K562 (cell line): ENCODE data around the gene ZFP14. TPM values are rescaled to one million over a fixed set of nuclear protein-coding genes. Genes with fewer than 3 reads are reported as not detected.

Source experiments
- ATAC-seq: fragments of 200-7000 bp; cut with Tn5 transposase; 3 replicates; pipeline ENCODE4 v1.9.1; 2020; ENCODE audit warnings: moderate library complexity
- BruUV-seq: library from RNA; stranded (reverse); fragments of 400-500 nt; replicated peaks from 2 replicates; lab custom pipeline; 2021; lab: Mats Ljungman, UMichigan
- CTCF ChIA-PET: fragments of 300-600 bp; formaldehyde crosslinking; extraction: SDS; loops from one replicate; lab custom pipeline; 2021; ENCODE audit warnings: low intra/inter-chr PET ratio; lab: Yijun Ruan, JAX
- POLR2A ChIA-PET: fragments of 300-600, 350-650 bp; sonication (Branson Sonifier 250); formaldehyde crosslinking; extraction: SDS; loops from one replicate; lab custom pipeline; 2021; ENCODE audit warnings: antibody characterized with exemption, inconsistent platforms; lab: Yijun Ruan, JAX
- DNase-seq, 4 experiments: peaks; one replicate each; pipeline versions ENCODE4 v3.0.0 to v3.0.0-alpha.2; 2011 to 2018; ENCODE audit warnings: low spot score in 3 of 4, mixed read lengths in 3 of 4; ENCODE audit errors: extremely low read depth in 1 of 4
- FAIRE-seq: peaks from 2 replicates; lab custom pipeline; 2011; peaks lifted over from hg19 to GRCh38; lab: Jason Lieb, UNC
- H2AFZ ChIP-seq: 2 replicates; pipeline ENCODE4 v1.6.0; 2011; ENCODE audit warnings: low read depth, low read length, control low read depth, inconsistent platforms
- H3K27ac ChIP-seq: fragments of 200-600 bp; 3 replicates; pipeline ENCODE4 v1.8.0; 2011; ENCODE audit warnings: low read depth, mild to moderate bottlenecking, control low read depth, inconsistent platforms, low read length, moderate library complexity, mixed read lengths; ENCODE audit errors: extremely low read depth
- H3K27me3 ChIP-seq, 2 experiments: fragments of 300-600 bp in 1 of 2; 2 replicates in 1 of 2; 3 replicates in 1 of 2; pipeline versions ENCODE4 v1.6.0 to v1.8.0; 2011; ENCODE audit warnings: inconsistent platforms in 2 of 2, low read length in 2 of 2, mild to moderate bottlenecking in 1 of 2, mixed read lengths in 1 of 2, moderate library complexity in 1 of 2; ENCODE audit not compliant: control insufficient read depth in 2 of 2, insufficient read depth in 2 of 2
- H3K36me3 ChIP-seq: fragments of 300-600 bp; 3 replicates; pipeline ENCODE4 v1.8.0; 2011; ENCODE audit warnings: mild to moderate bottlenecking, low read length, inconsistent platforms; ENCODE audit not compliant: control insufficient read depth, insufficient read depth
- H3K4me1 ChIP-seq, 2 experiments: fragments of 200-600 bp in 1 of 2; replicated peaks in 1 of 2; 2 replicates in 1 of 2; 3 replicates in 1 of 2; pipeline versions ENCODE4 v1.5.1 to v1.8.0; 2011; ENCODE audit warnings: inconsistent platforms in 2 of 2, low read length in 2 of 2, mild to moderate bottlenecking in 1 of 2, mixed read lengths in 1 of 2, moderate library complexity in 1 of 2; ENCODE audit not compliant: control insufficient read depth in 2 of 2, insufficient read depth in 2 of 2
- H3K4me2 ChIP-seq: 2 replicates; pipeline ENCODE4 v1.6.1; 2011; ENCODE audit warnings: low read length, control low read depth, inconsistent platforms, mixed read lengths; ENCODE audit not compliant: insufficient read depth
- H3K4me3 ChIP-seq: fragments of 200-600 bp; sonication (generic), shearing (Covaris generic); 2 replicates; pipeline ENCODE4 v1.5.1; 2016; ENCODE audit warnings: control low read depth, inconsistent platforms
- H3K79me2 ChIP-seq: fragments of 200-600 bp; 3 replicates; pipeline ENCODE4 v1.8.0; 2011; ENCODE audit warnings: low read length, inconsistent platforms; ENCODE audit not compliant: control insufficient read depth, insufficient read depth
- H3K9ac ChIP-seq, 2 experiments: 2 replicates each; pipeline versions ENCODE4 v1.6.0 to v1.6.1; 2011; ENCODE audit warnings: low read depth in 2 of 2, low read length in 2 of 2, control low read depth in 1 of 2, inconsistent platforms in 1 of 2, mild to moderate bottlenecking in 1 of 2, mixed read lengths in 1 of 2; ENCODE audit not compliant: insufficient read depth in 1 of 2
- H3K9me1 ChIP-seq: one replicate; pipeline ENCODE4 v1.6.0; 2011; ENCODE audit warnings: inconsistent platforms, mild to moderate bottlenecking, low read length, moderate library complexity; ENCODE audit not compliant: control insufficient read depth, insufficient read depth
- H3K9me3 ChIP-seq: replicated peaks from 2 replicates; pipeline ENCODE4 v1.5.1; 2011; ENCODE audit warnings: low read depth, low read length, inconsistent platforms; ENCODE audit not compliant: control insufficient read depth, insufficient read depth
- H4K20me1 ChIP-seq: replicated peaks from 2 replicates; pipeline ENCODE4 v1.6.1; 2011; ENCODE audit warnings: low read length, inconsistent platforms, mixed read lengths; ENCODE audit not compliant: control insufficient read depth, insufficient read depth
- CBFA2T3 ChIP-seq: fragments of 450-650 bp; IDR thresholded peaks from 2 replicates; pipeline ENCODE4 v1.6.1; 2017
- FOXO4 ChIP-seq: fragments of 450-650 bp; formaldehyde crosslinking; IDR thresholded peaks from 2 replicates; pipeline ENCODE4 v1.4.0; 2020; ENCODE audit warnings: mild to moderate bottlenecking, moderate library complexity
- NCOR1 ChIP-seq: fragments of 450-650 bp; IDR thresholded peaks from 2 replicates; pipeline ENCODE4 v1.6.1; 2016; ENCODE audit warnings: mild to moderate bottlenecking, moderate library complexity
- NR4A1 ChIP-seq, 2 experiments: fragments of 250-450 bp in 1 of 2; fragments of 450-650 bp in 1 of 2; sonication (Bioruptor Pico) in 1 of 2; IDR thresholded peaks; 2 replicates each; pipeline versions ENCODE4 v1.4.0 to v1.6.1; 2016 to 2020; ENCODE audit warnings: mild to moderate bottlenecking in 2 of 2, missing compliant biosample characterization in 1 of 2, missing genetic modification characterization in 1 of 2, moderate library complexity in 1 of 2
- POLR3A ChIP-seq: IDR thresholded peaks from 2 replicates; pipeline ENCODE4 v1.6.1; 2011; ENCODE audit warnings: borderline replicate concordance, mild to moderate bottlenecking, moderate library complexity; ENCODE audit not compliant: insufficient read length, insufficient read depth; ENCODE audit errors: extremely low read depth
- PTBP1 ChIP-seq: fragments of 200-400 bp; formaldehyde crosslinking; IDR thresholded peaks from 2 replicates; pipeline ENCODE4 v1.6.1; 2017; ENCODE audit warnings: low read depth, low read length
- TAF15 ChIP-seq: fragments of 200-400 bp; formaldehyde crosslinking; IDR thresholded peaks from 2 replicates; pipeline ENCODE4 v1.6.1; 2017; ENCODE audit warnings: mild to moderate bottlenecking, low read depth, low read length, moderate library complexity
- TBL1XR1 ChIP-seq, 2 experiments: IDR thresholded peaks; 2 replicates each; pipeline ENCODE4 v1.6.1; 2012; ENCODE audit warnings: improper control_type of control experiment in 2 of 2, low read length in 2 of 2, mild to moderate bottlenecking in 1 of 2
- THAP7 ChIP-seq: fragments of 250-450 bp; sonication (Bioruptor Pico); IDR thresholded peaks from 2 replicates; pipeline ENCODE4 v1.5.0; 2021
- XRCC4 ChIP-seq: IDR thresholded peaks from one replicate; pipeline ENCODE4 v1.6.1; 2011; ENCODE audit not compliant: insufficient read depth, insufficient read length; ENCODE audit errors: extremely low read depth
- ZBTB8A ChIP-seq: fragments of 450-650 bp; IDR thresholded peaks from 2 replicates; pipeline ENCODE4 v1.6.1; 2018; ENCODE audit warnings: mild to moderate bottlenecking, moderate library complexity; ENCODE audit not compliant: partially characterized antibody
- ZKSCAN8 ChIP-seq: fragments of 200-800 bp; sonication (Bioruptor generic); IDR thresholded peaks from 2 replicates; pipeline ENCODE4 v1.6.1; 2016; ENCODE audit warnings: missing genetic modification characterization, missing compliant biosample characterization
- ZNF133 ChIP-seq: fragments of 250-450 bp; sonication (Bioruptor Pico); IDR thresholded peaks from 2 replicates; pipeline ENCODE4 v1.4.0; 2020; ENCODE audit warnings: mild to moderate bottlenecking
- ZNF174 ChIP-seq: fragments of 250-450 bp; sonication (Bioruptor Pico); IDR thresholded peaks from 2 replicates; pipeline ENCODE4 v1.4.0; 2020; ENCODE audit warnings: mild to moderate bottlenecking
- ZNF263 ChIP-seq: sonication (generic); formaldehyde crosslinking; IDR thresholded peaks from 2 replicates; pipeline ENCODE4 v1.8.0; 2022; ENCODE audit warnings: mild to moderate bottlenecking, missing genetic modification reagents, borderline replicate concordance
- ZNF384 ChIP-seq: IDR thresholded peaks from 2 replicates; pipeline ENCODE4 v1.6.1; 2012; ENCODE audit warnings: low read depth, low read length, improper control_type of control experiment
- ZNF398 ChIP-seq: fragments of 250-450 bp; sonication (Bioruptor Pico); IDR thresholded peaks from 2 replicates; pipeline ENCODE4 v1.8.0; 2021; ENCODE audit warnings: moderate library complexity, mild to moderate bottlenecking, inconsistent platforms
- ZNF75A ChIP-seq: fragments of 450-650 bp; formaldehyde crosslinking; IDR thresholded peaks from 2 replicates; pipeline ENCODE4 v1.4.0; 2020; ENCODE audit warnings: mild to moderate bottlenecking
- WGBS: fragments of 100-300 bp; shearing (Covaris generic); methylation state at CpG from one replicate; pipeline ENCODE4 v1.1.6; 2016; ENCODE audit warnings: low coverage, mixed read lengths; ENCODE audit not compliant: insufficient coverage; ENCODE audit errors: missing lambda C conversion rate; 5-methylcytosine and 5-hydroxymethylcytosine counted together
- in situ Hi-C: fragments of 300-500 bp; cut with MboI; formaldehyde crosslinking; loops from 4 replicates; pipeline ENCODE4 v1.15.0; 2018; ENCODE audit warnings: inconsistent platforms, mixed read lengths
- intact Hi-C: fragments of 100-400 bp; cut with micrococcal nuclease; formaldehyde crosslinking; loops from 2 replicates; pipeline ENCODE4 v1.14.2; 2022
- polyA plus RNA-seq, 8 experiments: library from polyadenylated mRNA; depleted of rRNA in 4 of 8; stranded (reverse) in 5 of 8; unstranded in 3 of 8; fragments of >200 nt; fragmentation: Nextera tagmentation in 2 of 8; fragmentation: Illumina TruSeq in 1 of 8; extraction: Ambion mirVana in 2 of 8; extraction: Trizol in 1 of 8; gene quantifications; 2 replicates each; pipeline versions ENCODE4 v1.2.1 to v1.2.3, GENCODE V29; 2011 to 2014; ENCODE audit warnings: inconsistent platforms in 1 of 8, missing spikeins in 1 of 8
- total RNA-seq, 7 experiments: library from RNA; depleted of rRNA in 6 of 7; stranded (reverse); fragments of >200 nt in 6 of 7; fragmentation: Illumina TruSeq in 2 of 7; extraction: Trizol in 2 of 7; gene quantifications; 2 replicates each; pipeline versions ENCODE4 v1.2.1 to v1.2.3, GENCODE V29; 2011 to 2021; ENCODE audit warnings: low replicate concordance in 1 of 7

Gene ZFP14
- total and polyA plus RNA-seq, 9 of the 15 experiments (the other 6 are each of a cell fraction or from before 2014, with no cell fraction given) = 0.80 to 1.9 (median 1.4) TPM

GRCh38 chr19:36401475-36401874 is 22.5 kb upstream of the ZFP14 start (continued):
- TF ChIP-seq ZBTB8A (no peak), NCOR1 (no peak), TAF15 (no peak), POLR3A (no peak), CBFA2T3 (no peak), ZNF174 (CRISPR knock-in tag) (no peak), TBL1XR1 (IDR thresholded peaks at IDR 0.05; ENCODE audit: low read length in 2 of 2) (no peak)

- no peaks in the 10 kb centered on the region for H3K4me1 ChIP-seq
- BruUV-seq = no TSS peak
- no peaks in the 10 kb centered on the region for H3K79me2 ChIP-seq
- H3K36me3 ChIP-seq = peaks cover 2% of the 10 kb centered on the region; the same call in 2 of the 3 replicates
- FAIRE-seq (no peak), ATAC-seq (no peak), DNase-seq (no peak)
- WGBS = 42% methylated on average over 3 of the region's 3 CpGs
- H4K20me1 ChIP-seq = no peaks in the 10 kb centered on the region
- H2AFZ ChIP-seq = no peak overlapping the region
- intact Hi-C loops (no loop called here), in situ Hi-C loops (no loop called here)
- no peaks in the 10 kb centered on the region for H3K9me1 ChIP-seq
- no peaks in the 10 kb centered on the region for H3K9me3 ChIP-seq
- no peak overlapping the region for H3K4me2 ChIP-seq
- H3K4me3 ChIP-seq = no peak overlapping the region
- ChIA-PET POLR2A (no interaction called here), CTCF (no interaction called here)
- H3K27ac ChIP-seq = no peak overlapping the region
- no peak overlapping the region for H3K9ac ChIP-seq
- no peaks in the 10 kb centered on the region for H3K27me3 ChIP-seq
- TF ChIP-seq ZNF75A = no peak
- no peak for TF ChIP-seq PTBP1
- TF ChIP-seq POLR3A = no peak
- no peak for TF ChIP-seq NR4A1 (CRISPR knock-in tag; IDR thresholded peaks at IDR 0.05)
- no peak for TF ChIP-seq NR4A1 (tag; IDR thresholded peaks at IDR 0.05)
- TF ChIP-seq ZKSCAN8 (CRISPR knock-in tag) = no peak
- no peak for TF ChIP-seq ZNF263 (CRISPR knock-in tag)
- no peak for TF ChIP-seq THAP7 (CRISPR knock-in tag)
- TF ChIP-seq XRCC4 = no peak
- no peak for TF ChIP-seq ZNF133 (CRISPR knock-in tag)
- TF ChIP-seq FOXO4 = no peak
- TF ChIP-seq ZNF384 = no peak
- TF ChIP-seq ZNF398 (CRISPR knock-in tag) = no peak
Observed at GRCh38 chr19:36398571-36398970, 19.6 kb upstream of the ZFP14 start.
